ENCODE measurements around the gene RIPOR3.
"Not testable (repeated sequence)": the region's sequence is repeated elsewhere in the genome, so short reads cannot be mapped to it uniquely, and the experiment has no call there.

Gene RIPOR3

GRCh38 chr20:50632236-50632635 lies 59.1 kb downstream of the RIPOR3 start:
- DNase-seq, result no peak

GRCh38 chr20:50630578-50631263 lies 60.6 kb downstream of the RIPOR3 start:
- DNase-seq, result no peak

- DNase-seq, result no peak
These were observed 61.7 kb downstream of the RIPOR3 start for GRCh38 chr20:50629670-50630045.

- no peak for DNase-seq
These were observed 62.3 kb downstream of the RIPOR3 start for GRCh38 chr20:50628853-50629669.

GRCh38 chr20:50628332-50628731 lies 63.0 kb downstream of the RIPOR3 start:
- DNase-seq, result no peak

GRCh38 chr20:50627747-50628146 lies 63.6 kb downstream of the RIPOR3 start:
- no peak for DNase-seq

GRCh38 chr20:50625986-50626677 lies 65.2 kb downstream of the RIPOR3 start:
- DNase-seq, result no peak

- DNase-seq, result no peak
These were observed 66.9 kb downstream of the RIPOR3 start for GRCh38 chr20:50624351-50625016.

GRCh38 chr20:50621068-50621665 lies 70.2 kb downstream of the RIPOR3 start:
- no peak for DNase-seq

- not testable (repeated sequence) for DNase-seq
These were observed 70.9 kb downstream of the RIPOR3 start for GRCh38 chr20:50620459-50620858.

GRCh38 chr20:50618537-50618936 lies 72.8 kb downstream of the RIPOR3 start:
- DNase-seq, result no peak

GRCh38 chr20:50617022-50617421 lies 74.3 kb downstream of the RIPOR3 start:
- DNase-seq, result no peak

- no peak for DNase-seq
These were observed 75.9 kb downstream of the RIPOR3 start for GRCh38 chr20:50615407-50615806.

- DNase-seq, result no peak
These were observed 77.7 kb downstream of the RIPOR3 start for GRCh38 chr20:50613438-50614169.

- DNase-seq, result no peak
These were observed 80.1 kb downstream of the RIPOR3 start for GRCh38 chr20:50611128-50611810.

GRCh38 chr20:50610212-50610718 lies 81.1 kb downstream of the RIPOR3 start:
- no peak for DNase-seq

GRCh38 chr20:50609438-50609989 lies 81.8 kb downstream of the RIPOR3 start:
- DNase-seq, result no peak

- no peak for DNase-seq
These were observed 82.6 kb downstream of the RIPOR3 start for GRCh38 chr20:50608750-50609104.

GRCh38 chr20:50607850-50608749 lies 83.2 kb downstream of the RIPOR3 start:
- no peak for DNase-seq

- no peak for DNase-seq
These were observed 83.9 kb downstream of the RIPOR3 start for GRCh38 chr20:50607436-50607835.

Data from left hindlimb (tissue), 1 donor.